ENCODE data around the gene KLF7. TPM values are rescaled to one million over a fixed set of nuclear protein-coding genes. Genes with fewer than 3 reads are reported as not detected.

The KLF7 gene
- total and polyA plus RNA-seq, 9 of the 15 experiments (the other 6 are each of a cell fraction or from before 2014, with no cell fraction given) = 0.04 to 0.54 (median 0.07) TPM

DNA sequence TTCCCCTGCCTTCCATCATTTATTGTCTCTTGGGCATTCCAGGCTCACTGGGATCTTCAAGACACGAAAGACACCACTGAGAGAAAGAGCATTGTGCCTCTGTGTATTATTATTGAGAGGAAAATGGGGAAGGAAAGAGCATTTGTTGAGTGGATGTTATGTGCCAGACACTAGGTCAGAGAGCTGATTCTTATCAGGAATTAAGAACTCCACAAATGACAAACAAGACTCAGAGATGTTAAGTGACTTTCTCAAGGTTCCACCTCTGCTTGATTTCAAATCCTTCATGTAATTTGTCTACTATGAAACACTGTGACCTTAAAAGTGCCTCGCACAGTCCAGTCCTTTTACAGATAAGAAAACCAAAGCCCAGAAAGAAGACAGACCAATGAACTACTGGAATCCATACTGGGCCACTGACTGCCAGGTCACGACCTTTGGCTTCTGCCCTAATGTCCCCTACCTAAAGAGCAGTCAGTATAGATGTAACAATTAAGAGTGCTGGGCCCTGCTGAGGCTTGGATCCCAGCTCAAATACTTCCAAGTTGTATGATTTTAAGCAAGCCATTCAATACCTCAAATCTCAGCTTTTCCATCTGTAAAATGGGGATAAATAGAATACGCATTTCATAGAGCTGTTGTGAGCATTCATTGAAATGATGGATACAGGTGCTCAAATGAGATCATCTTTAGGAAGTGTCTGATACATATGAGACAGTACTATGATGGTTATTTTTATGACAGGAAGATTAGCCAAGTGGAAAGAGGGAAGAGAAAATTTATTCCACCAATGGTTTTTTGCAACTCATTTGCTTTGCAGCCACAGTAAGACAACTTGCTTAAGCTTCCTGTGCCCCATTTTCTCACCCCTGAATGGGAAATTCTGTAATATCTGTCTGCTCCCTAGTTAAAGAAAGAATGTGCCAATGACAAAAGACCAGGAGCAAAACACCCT lies 10.9 kb downstream of the KLF7 start (continued):
- TF ChIP-seq CREBBP (IDR thresholded peaks at IDR 0.05; ENCODE audit: low read depth, low read length) = no peak

DNA sequence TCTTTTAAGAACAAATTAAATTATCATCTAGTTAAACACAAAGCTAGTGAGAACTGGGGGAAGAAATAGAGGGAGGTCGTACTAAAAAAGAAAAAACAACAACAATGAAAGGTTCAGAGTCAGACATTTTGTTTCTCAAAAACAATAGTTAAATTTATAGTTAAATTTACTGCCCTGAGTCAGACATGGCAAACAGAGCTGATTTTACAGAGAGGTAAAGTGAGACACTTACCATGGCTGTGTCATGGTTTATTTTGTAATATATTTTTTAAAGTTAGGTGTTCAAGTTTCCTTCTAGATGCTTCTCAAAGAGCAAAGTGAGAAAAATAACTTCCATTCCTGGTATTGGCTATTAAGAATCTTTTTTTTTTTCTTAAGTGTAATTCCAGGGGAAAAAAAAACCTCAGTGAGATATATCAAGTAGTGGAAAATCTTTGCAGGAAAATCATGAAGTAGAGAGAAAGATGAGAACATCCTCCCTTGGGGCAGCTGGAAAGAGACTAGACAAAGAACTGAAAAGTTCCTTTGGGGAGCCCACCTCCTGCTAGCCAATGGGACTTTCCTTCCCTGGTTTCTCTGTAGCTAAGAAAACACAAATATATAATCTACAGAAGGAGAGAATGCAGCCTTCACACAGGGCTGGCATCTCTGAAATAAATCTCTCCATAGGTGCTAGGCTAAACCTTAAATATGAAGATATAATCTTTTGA lies 12.3 kb downstream of the KLF7 start:
- DNase-seq (ENCODE audit: extremely low read depth in 1 of 4, low spot score in 3 of 4) (no peak), ATAC-seq (no peak), FAIRE-seq (no peak)
- no peaks in the 10 kb centered on the region for H3K9me3 ChIP-seq (replicated peaks; ENCODE audit: control insufficient read depth, insufficient read depth, low read depth, low read length)
- peaks cover 0 to 8% of the 10 kb centered on the region in 2 experiments; a peak in 1 of 5 replicates for H3K27me3 ChIP-seq (ENCODE audit: control insufficient read depth in 2 of 2, insufficient read depth in 2 of 2, low read length in 2 of 2)
- in situ Hi-C loops (cut with MboI) (no loop called here), intact Hi-C loops (cut with micrococcal nuclease) (no loop called here)
- no peak overlapping the region for H3K4me2 ChIP-seq (ENCODE audit: insufficient read depth, low read length)
- no peak overlapping the region for H3K27ac ChIP-seq (ENCODE audit: extremely low read depth, low read depth, low read length)
- 8% methylated on average over 1 of the region's 1 CpG for WGBS (ENCODE audit: insufficient coverage, low coverage, missing lambda C conversion rate)
- H3K9ac ChIP-seq (ENCODE audit: insufficient read depth in 1 of 2, low read depth in 2 of 2, low read length in 2 of 2) = no peak overlapping the region
- BruUV-seq (replicated peaks) = no TSS peak
- no peak overlapping the region for H3K4me3 ChIP-seq
- H2AFZ ChIP-seq (ENCODE audit: low read depth, low read length) = no peak overlapping the region
- no peaks in the 10 kb centered on the region for H3K79me2 ChIP-seq (ENCODE audit: control insufficient read depth, insufficient read depth, low read length)
- no peaks in the 10 kb centered on the region for H4K20me1 ChIP-seq (replicated peaks; ENCODE audit: control insufficient read depth, insufficient read depth, low read length)
- CTCF ChIA-PET (ENCODE audit: low intra/inter-chr PET ratio) = no interaction called here
- no peaks in the 10 kb centered on the region for H3K36me3 ChIP-seq (ENCODE audit: control insufficient read depth, insufficient read depth, low read length)
- H3K9me1 ChIP-seq (ENCODE audit: control insufficient read depth, insufficient read depth, low read length) = no peaks in the 10 kb centered on the region
- POLR2A ChIA-PET = interaction anchor here (1.0 kb wide), 1 partner anchor 13 kb away, joined by 3 read pairs; the partner anchor contains the start of gene KLF7
- H3K4me1 ChIP-seq (replicated peaks in 1 of 2; ENCODE audit: control insufficient read depth in 2 of 2, insufficient read depth in 2 of 2, low read length in 2 of 2) = no peaks in the 10 kb centered on the region; a peak in 1 of 5 replicates
- TF ChIP-seq FOXA3 (CRISPR knock-in tag; conservative IDR thresholded peaks at IDR 0.05 in 1 of 2, IDR thresholded peaks at IDR 0.05 in 1 of 2) (no peak), RBM17 (IDR thresholded peaks at IDR 0.05; ENCODE audit: borderline replicate concordance, low read depth, low read length) (no peak), SIX5 (IDR thresholded peaks at IDR 0.05; ENCODE audit: borderline replicate concordance in 1 of 2, insufficient read depth in 1 of 2, low read depth in 1 of 2, low read length in 2 of 2) (no peak), ZNF143 (CRISPR knock-in tag; IDR thresholded peaks at IDR 0.05) (no peak)
- TF ChIP-seq, protein P1, sequence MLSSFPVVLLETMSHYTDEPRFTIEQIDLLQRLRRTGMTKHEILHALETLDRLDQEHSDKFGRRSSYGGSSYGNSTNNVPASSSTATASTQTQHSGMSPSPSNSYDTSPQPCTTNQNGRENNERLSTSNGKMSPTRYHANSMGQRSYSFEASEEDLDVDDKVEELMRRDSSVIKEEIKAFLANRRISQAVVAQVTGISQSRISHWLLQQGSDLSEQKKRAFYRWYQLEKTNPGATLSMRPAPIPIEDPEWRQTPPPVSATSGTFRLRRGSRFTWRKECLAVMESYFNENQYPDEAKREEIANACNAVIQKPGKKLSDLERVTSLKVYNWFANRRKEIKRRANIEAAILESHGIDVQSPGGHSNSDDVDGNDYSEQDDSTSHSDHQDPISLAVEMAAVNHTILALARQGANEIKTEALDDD (IDR thresholded peaks at IDR 0.05) = no peak
- TF ChIP-seq, protein P2, sequence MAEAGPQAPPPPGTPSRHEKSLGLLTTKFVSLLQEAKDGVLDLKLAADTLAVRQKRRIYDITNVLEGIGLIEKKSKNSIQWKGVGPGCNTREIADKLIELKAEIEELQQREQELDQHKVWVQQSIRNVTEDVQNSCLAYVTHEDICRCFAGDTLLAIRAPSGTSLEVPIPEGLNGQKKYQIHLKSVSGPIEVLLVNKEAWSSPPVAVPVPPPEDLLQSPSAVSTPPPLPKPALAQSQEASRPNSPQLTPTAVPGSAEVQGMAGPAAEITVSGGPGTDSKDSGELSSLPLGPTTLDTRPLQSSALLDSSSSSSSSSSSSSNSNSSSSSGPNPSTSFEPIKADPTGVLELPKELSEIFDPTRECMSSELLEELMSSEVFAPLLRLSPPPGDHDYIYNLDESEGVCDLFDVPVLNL (CRISPR knock-in tag; IDR thresholded peaks at IDR 0.05; ENCODE audit: low read depth) = no peak
- TF ChIP-seq, protein P3, sequence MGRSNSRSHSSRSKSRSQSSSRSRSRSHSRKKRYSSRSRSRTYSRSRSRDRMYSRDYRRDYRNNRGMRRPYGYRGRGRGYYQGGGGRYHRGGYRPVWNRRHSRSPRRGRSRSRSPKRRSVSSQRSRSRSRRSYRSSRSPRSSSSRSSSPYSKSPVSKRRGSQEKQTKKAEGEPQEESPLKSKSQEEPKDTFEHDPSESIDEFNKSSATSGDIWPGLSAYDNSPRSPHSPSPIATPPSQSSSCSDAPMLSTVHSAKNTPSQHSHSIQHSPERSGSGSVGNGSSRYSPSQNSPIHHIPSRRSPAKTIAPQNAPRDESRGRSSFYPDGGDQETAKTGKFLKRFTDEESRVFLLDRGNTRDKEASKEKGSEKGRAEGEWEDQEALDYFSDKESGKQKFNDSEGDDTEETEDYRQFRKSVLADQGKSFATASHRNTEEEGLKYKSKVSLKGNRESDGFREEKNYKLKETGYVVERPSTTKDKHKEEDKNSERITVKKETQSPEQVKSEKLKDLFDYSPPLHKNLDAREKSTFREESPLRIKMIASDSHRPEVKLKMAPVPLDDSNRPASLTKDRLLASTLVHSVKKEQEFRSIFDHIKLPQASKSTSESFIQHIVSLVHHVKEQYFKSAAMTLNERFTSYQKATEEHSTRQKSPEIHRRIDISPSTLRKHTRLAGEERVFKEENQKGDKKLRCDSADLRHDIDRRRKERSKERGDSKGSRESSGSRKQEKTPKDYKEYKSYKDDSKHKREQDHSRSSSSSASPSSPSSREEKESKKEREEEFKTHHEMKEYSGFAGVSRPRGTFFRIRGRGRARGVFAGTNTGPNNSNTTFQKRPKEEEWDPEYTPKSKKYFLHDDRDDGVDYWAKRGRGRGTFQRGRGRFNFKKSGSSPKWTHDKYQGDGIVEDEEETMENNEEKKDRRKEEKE (IDR thresholded peaks at IDR 0.05; ENCODE audit: borderline replicate concordance in 1 of 2, control insufficient read depth in 1 of 2, low read depth in 2 of 2, low read length in 1 of 2) = no peak
- TF ChIP-seq, protein P4, sequence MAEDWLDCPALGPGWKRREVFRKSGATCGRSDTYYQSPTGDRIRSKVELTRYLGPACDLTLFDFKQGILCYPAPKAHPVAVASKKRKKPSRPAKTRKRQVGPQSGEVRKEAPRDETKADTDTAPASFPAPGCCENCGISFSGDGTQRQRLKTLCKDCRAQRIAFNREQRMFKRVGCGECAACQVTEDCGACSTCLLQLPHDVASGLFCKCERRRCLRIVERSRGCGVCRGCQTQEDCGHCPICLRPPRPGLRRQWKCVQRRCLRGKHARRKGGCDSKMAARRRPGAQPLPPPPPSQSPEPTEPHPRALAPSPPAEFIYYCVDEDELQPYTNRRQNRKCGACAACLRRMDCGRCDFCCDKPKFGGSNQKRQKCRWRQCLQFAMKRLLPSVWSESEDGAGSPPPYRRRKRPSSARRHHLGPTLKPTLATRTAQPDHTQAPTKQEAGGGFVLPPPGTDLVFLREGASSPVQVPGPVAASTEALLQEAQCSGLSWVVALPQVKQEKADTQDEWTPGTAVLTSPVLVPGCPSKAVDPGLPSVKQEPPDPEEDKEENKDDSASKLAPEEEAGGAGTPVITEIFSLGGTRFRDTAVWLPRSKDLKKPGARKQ (CRISPR knock-in tag; IDR thresholded peaks at IDR 0.05) = no peak
